Muscle layer of duodenum (tissue), 2 donors: ENCODE data around the gene ABCG1.

Experiments used
- H3K27ac ChIP-seq: one replicate; pipeline ENCODE4 v1.7.0; 2013; ENCODE audit warnings: mild to moderate bottlenecking, low read length
- H3K27me3 ChIP-seq: one replicate; pipeline ENCODE4 v1.7.0; 2013; ENCODE audit warnings: low read depth, mild to moderate bottlenecking, control low read depth, low read length
- H3K36me3 ChIP-seq, 2 donors: one replicate each; pipeline ENCODE4 v1.7.0; 2013; ENCODE audit warnings: low read length in 2 of 2, control low read depth in 1 of 2, mild to moderate bottlenecking in 1 of 2; ENCODE audit not compliant: insufficient read depth in 2 of 2, control insufficient read depth in 1 of 2
- H3K4me1 ChIP-seq, 2 donors: one replicate each; pipeline ENCODE4 v1.7.0; 2013; ENCODE audit warnings: low read length in 2 of 2, mild to moderate bottlenecking in 2 of 2, control low read depth in 1 of 2, moderate library complexity in 1 of 2; ENCODE audit not compliant: insufficient read depth in 2 of 2, control insufficient read depth in 1 of 2
- H3K4me3 ChIP-seq, 2 donors: one replicate each; pipeline ENCODE4 v1.7.0; 2013; ENCODE audit warnings: low read length in 2 of 2, low read depth in 1 of 2, mild to moderate bottlenecking in 1 of 2
- H3K9me3 ChIP-seq, 2 donors: one replicate each; pipeline ENCODE4 v1.7.0; 2013; ENCODE audit warnings: low read length in 2 of 2, control low read depth in 1 of 2, mild to moderate bottlenecking in 1 of 2; ENCODE audit not compliant: control insufficient read depth in 1 of 2
- donor health status: healthy.

ABCG1 gene

GRCh38 chr21:42183374-42184266, 35.3 kb upstream of the ABCG1 start:
- H3K9me3 ChIP-seq: no peaks in the 10 kb centered on the region
- H3K27me3 ChIP-seq: no peaks in the 10 kb centered on the region
- no peak overlapping the region for H3K4me3 ChIP-seq
- H3K27ac ChIP-seq: no peak overlapping the region
- H3K4me1 ChIP-seq: peaks cover 6 to 16% of the 10 kb centered on the region in 2 donors
- no peaks in the 10 kb centered on the region for H3K36me3 ChIP-seq

- H3K36me3 ChIP-seq: no peaks in the 10 kb centered on the region
- no peak overlapping the region for H3K4me3 ChIP-seq
- no peak overlapping the region for H3K27ac ChIP-seq
- no peaks in the 10 kb centered on the region for H3K27me3 ChIP-seq
- H3K9me3 ChIP-seq: no peaks in the 10 kb centered on the region
- H3K4me1 ChIP-seq: peaks cover 9 to 18% of the 10 kb centered on the region in 2 donors
Observed at GRCh38 chr21:42186591-42186990, 32.3 kb upstream of the ABCG1 start.

- H3K4me3 ChIP-seq: peak overlapping the region; percentile 11 to 51
- H3K27ac ChIP-seq: peak overlapping the region; percentile 73
- H3K27me3 ChIP-seq: no peaks in the 10 kb centered on the region
- no peaks in the 10 kb centered on the region for H3K36me3 ChIP-seq
- H3K9me3 ChIP-seq: no peaks in the 10 kb centered on the region
- peaks cover 9 to 16% of the 10 kb centered on the region in 2 donors for H3K4me1 ChIP-seq
Observed at GRCh38 chr21:42187976-42188653, 30.8 kb upstream of the ABCG1 start.

- Histone ChIP-seq H3K27ac (peak overlapping the region; percentile 73), H3K36me3 (no peaks in the 10 kb centered on the region), H3K9me3 (no peaks in the 10 kb centered on the region)
Observed at GRCh38 chr21:42188663-42189062, 30.3 kb upstream of the ABCG1 start.

GRCh38 chr21:42189431-42189830, 29.5 kb upstream of the ABCG1 start:
- H3K27ac ChIP-seq: no peak overlapping the region
- H3K9me3 ChIP-seq: no peaks in the 10 kb centered on the region
- H3K4me1 ChIP-seq: peaks cover 9 to 16% of the 10 kb centered on the region in 2 donors

More at GRCh38 chr21:42188663-42189062, 30.3 kb upstream of the ABCG1 start:
- H3K27me3 ChIP-seq: no peaks in the 10 kb centered on the region
- peak overlapping the region in 1 of 2 donors; percentile 51 for H3K4me3 ChIP-seq
- H3K4me1 ChIP-seq: peaks cover 9 to 16% of the 10 kb centered on the region in 2 donors

GRCh38 chr21:42189860-42190485, 29.0 kb upstream of the ABCG1 start:
- H3K9me3 ChIP-seq: no peaks in the 10 kb centered on the region
- no peaks in the 10 kb centered on the region for H3K27me3 ChIP-seq
- peaks cover 9 to 16% of the 10 kb centered on the region in 2 donors for H3K4me1 ChIP-seq
- no peak overlapping the region for H3K27ac ChIP-seq
- no peaks in the 10 kb centered on the region for H3K36me3 ChIP-seq
- H3K4me3 ChIP-seq: no peak overlapping the region

More at GRCh38 chr21:42189431-42189830, 29.5 kb upstream of the ABCG1 start:
- no peaks in the 10 kb centered on the region for H3K27me3 ChIP-seq
- H3K36me3 ChIP-seq: no peaks in the 10 kb centered on the region
- no peak overlapping the region for H3K4me3 ChIP-seq

GRCh38 chr21:42190486-42190863, 28.5 kb upstream of the ABCG1 start:
- no peak overlapping the region for H3K27ac ChIP-seq
- H3K9me3 ChIP-seq: no peaks in the 10 kb centered on the region
- H3K36me3 ChIP-seq: no peaks in the 10 kb centered on the region
- no peak overlapping the region for H3K4me3 ChIP-seq
- H3K27me3 ChIP-seq: no peaks in the 10 kb centered on the region
- H3K4me1 ChIP-seq: peaks cover 9 to 16% of the 10 kb centered on the region in 2 donors

GRCh38 chr21:42191064-42191463, 27.9 kb upstream of the ABCG1 start:
- Histone ChIP-seq H3K4me3 (no peak overlapping the region), H3K9me3 (no peaks in the 10 kb centered on the region), H3K27me3 (no peaks in the 10 kb centered on the region), H3K27ac (no peak overlapping the region), H3K4me1 (peaks cover 9 to 16% of the 10 kb centered on the region in 2 donors), H3K36me3 (no peaks in the 10 kb centered on the region)

GRCh38 chr21:42191696-42192595, 27.0 kb upstream of the ABCG1 start:
- no peak overlapping the region for H3K4me3 ChIP-seq
- no peaks in the 10 kb centered on the region for H3K9me3 ChIP-seq
- peaks cover 9 to 13% of the 10 kb centered on the region in 2 donors for H3K4me1 ChIP-seq
- H3K36me3 ChIP-seq: no peaks in the 10 kb centered on the region
- H3K27me3 ChIP-seq: no peaks in the 10 kb centered on the region
- H3K27ac ChIP-seq: no peak overlapping the region

GRCh38 chr21:42193131-42193671, 25.7 kb upstream of the ABCG1 start:
- H3K9me3 ChIP-seq: no peaks in the 10 kb centered on the region
- H3K27me3 ChIP-seq: no peaks in the 10 kb centered on the region
- H3K4me3 ChIP-seq: no peak overlapping the region
- no peak overlapping the region for H3K27ac ChIP-seq
- H3K4me1 ChIP-seq: peaks cover 4% of the 10 kb centered on the region in 2 donors
- no peaks in the 10 kb centered on the region for H3K36me3 ChIP-seq
